Transverse colon (tissue), 4 donors: ENCODE measurements around the gene NRIP2. TPM values are rescaled to one million over a fixed set of nuclear protein-coding genes. Genes with fewer than 3 reads are reported as not detected.

Experiments
- DNase-seq: peaks from one replicate; pipeline ENCODE4 v3.0.0-alpha.2; 2019
- H3K27ac ChIP-seq, 4 donors: fragments of 200-600 bp; sonication (generic); 2 replicates each; pipeline ENCODE4 v1.5.1; 2016 to 2018; ENCODE audit warnings: inconsistent platforms in 4 of 4
- H3K27me3 ChIP-seq: fragments of 200-600 bp; sonication (generic); 2 replicates; pipeline ENCODE4 v1.5.1; 2017; ENCODE audit warnings: inconsistent platforms
- H3K36me3 ChIP-seq, 4 donors: fragments of 200-600 bp; sonication (generic); 2 replicates each; pipeline ENCODE4 v1.5.1; 2017 to 2019; ENCODE audit warnings: inconsistent platforms in 4 of 4
- H3K4me1 ChIP-seq, 4 donors: fragments of 200-600 bp; sonication (generic); 2 replicates each; pipeline ENCODE4 v1.5.1; 2017 to 2020; ENCODE audit warnings: inconsistent platforms in 4 of 4
- H3K4me3 ChIP-seq, 4 donors: fragments of 200-600 bp; sonication (generic); 1 replicate in 1 of 4; 2 replicates in 3 of 4; pipeline versions ENCODE4 v1.5.1 to v1.6.1; 2017 to 2019; ENCODE audit warnings: inconsistent platforms in 4 of 4
- H3K9me3 ChIP-seq, 2 donors: fragments of 200-600 bp; sonication (generic); 2 replicates each; pipeline ENCODE4 v1.5.1; 2017 to 2019; ENCODE audit warnings: inconsistent platforms in 2 of 2
- EP300 ChIP-seq: sonication (generic); formaldehyde crosslinking; IDR thresholded peaks from one replicate; pipeline ENCODE4 v1.6.1; 2017; ENCODE audit warnings: antibody characterized with exemption, low read depth
- POLR2A ChIP-seq: fragments of 450-650 bp; IDR thresholded peaks from one replicate; pipeline ENCODE4 v1.6.1; 2016; ENCODE audit warnings: antibody characterized with exemption, mild to moderate bottlenecking, moderate library complexity
- POLR2AphosphoS5 ChIP-seq, 3 donors: sonication (generic); formaldehyde crosslinking; IDR thresholded peaks; one replicate each; pipeline ENCODE4 v1.6.1; 2016; ENCODE audit warnings: antibody characterized with exemption in 3 of 3
- WGBS, 2 donors: methylation state at CpG; one replicate each; pipeline ENCODE4 v1.1.5; 2018; ENCODE audit warnings: low coverage in 1 of 2; 5-methylcytosine and 5-hydroxymethylcytosine counted together
- in situ Hi-C, 4 donors: fragments of 200-750 bp; cut with MboI; loops; one replicate each; pipeline versions ENCODE4 v1.15.0 to v1.15.1; 2017; ENCODE audit warnings: low sequenced_read_pairs in 3 of 4, low pct_ligation_motif_present in 1 of 4, low pct_unique_long_range_greater_than_20kb in 1 of 4
- intact Hi-C: fragments of 100-400 bp; cut with DNase I; formaldehyde crosslinking; loops from one replicate; pipeline ENCODE4 v1.15.1; 2023; ENCODE audit warnings: low total_unique reads
- total RNA-seq, 4 donors: library from RNA; depleted of rRNA; stranded (reverse); fragments of >200 nt; gene quantifications; one replicate each; pipeline ENCODE4 v1.1.0, GENCODE V29; 2016
- TF ChIP-seq, protein P1 (sequence below), 5 experiments: fragments of 200-600 bp in 3 of 5; fragments of 450-650 bp in 2 of 5; sonication (generic) in 3 of 5; IDR thresholded peaks; 1 replicate in 2 of 5; 2 replicates in 3 of 5; pipeline ENCODE4 v1.5.1; 2016 to 2017; ENCODE audit warnings: antibody characterized with exemption in 5 of 5, inconsistent platforms in 3 of 5, mild to moderate bottlenecking in 2 of 5, moderate library complexity in 1 of 5

Gene NRIP2
- total RNA-seq, 4 donors from 2014 or later = 0.14 to 0.32 (median 0.20) TPM; not detected in 1

DNA sequence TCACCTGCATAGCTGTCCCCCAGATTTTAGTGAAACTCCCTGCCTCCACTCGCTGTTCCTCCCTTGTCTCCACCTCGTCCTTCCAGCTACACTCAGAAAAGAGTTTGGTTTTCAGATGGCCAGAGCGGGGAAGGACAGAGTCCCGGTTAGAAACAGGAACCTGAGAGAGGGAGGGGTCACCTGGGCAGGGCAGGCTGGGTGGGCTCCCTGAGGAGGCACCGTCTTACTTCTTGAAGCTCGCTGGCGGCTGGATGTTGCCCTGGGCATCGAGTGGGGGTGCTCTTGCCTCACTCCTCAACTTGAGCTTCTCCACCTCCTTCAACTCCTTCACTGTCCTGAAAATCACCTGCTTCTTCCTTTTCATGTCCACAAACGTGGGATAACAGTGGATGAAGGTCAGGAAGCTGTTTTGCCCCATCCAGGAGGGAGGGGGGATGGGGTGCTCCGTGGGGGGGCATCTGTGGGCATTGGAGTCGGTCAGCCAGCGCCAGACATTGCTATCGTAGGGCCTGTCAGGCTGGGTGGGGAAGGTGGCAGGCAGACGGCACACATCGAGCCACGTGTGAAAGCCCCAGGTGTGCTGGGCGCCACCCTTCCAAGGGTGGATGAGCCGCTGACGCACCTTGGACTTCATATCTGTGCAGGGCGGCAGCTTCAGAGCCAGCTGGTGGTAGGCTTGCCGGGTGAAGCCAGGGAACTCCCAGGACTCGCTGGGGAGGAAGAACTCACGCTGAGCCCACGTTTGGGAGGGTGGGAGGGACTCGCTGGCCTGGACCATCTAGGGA is 20.0 kb upstream of the NRIP2 start:
- peak; percentile 88 for DNase-seq
- Histone ChIP-seq H3K4me3 (no peak overlapping the region), H3K27ac (peak overlapping the region in 3 of 4 donors; percentile 13 to 39 (median 14)), H3K36me3 (no peaks in the 10 kb centered on the region), H3K9me3 (no peaks in the 10 kb centered on the region), H3K4me1 (peaks cover 0 to 27% (median 14%) of the 10 kb centered on the region in 4 donors), H3K27me3 (no peaks in the 10 kb centered on the region)
- TF ChIP-seq POLR2AphosphoS5 (IDR thresholded peaks at IDR 0.05) (peak in 2 of 3 donors; percentile 10 to 40), POLR2A (no peak)
- WGBS, 2 donors = 43 to 65% methylated on average over 2 to 25 of the region's 25 CpGs
- in situ Hi-C loops (loop anchor here (25.0 kb wide), 1 partner anchor 182 kb away; no protein-coding TSS in a partner anchor), intact Hi-C loops (loop anchor here (5.0 to 10.0 kb wide), 2 partner anchors 90 to 187 kb away; no protein-coding TSS in a partner anchor)

GRCh38 chr12:2853626-2854025 is 18.8 kb upstream of the NRIP2 start:
- intact Hi-C loops = loop anchor here (10.0 kb wide), 1 partner anchor 91 kb away; no protein-coding TSS in a partner anchor
- Histone ChIP-seq H3K9me3 (no peaks in the 10 kb centered on the region), H3K4me3 (no peak overlapping the region), H3K4me1 (peaks cover 0 to 33% (median 14%) of the 10 kb centered on the region in 4 donors), H3K27ac (no peak overlapping the region), H3K27me3 (no peaks in the 10 kb centered on the region), H3K36me3 (no peaks in the 10 kb centered on the region)
- peak; percentile 76 for DNase-seq
- 34 to 58% methylated on average over 4 to 11 of the region's 11 CpGs for WGBS, 2 donors
- TF ChIP-seq POLR2AphosphoS5 (IDR thresholded peaks at IDR 0.05) (no peak), EP300 (no peak)
- TF ChIP-seq, protein P1, sequence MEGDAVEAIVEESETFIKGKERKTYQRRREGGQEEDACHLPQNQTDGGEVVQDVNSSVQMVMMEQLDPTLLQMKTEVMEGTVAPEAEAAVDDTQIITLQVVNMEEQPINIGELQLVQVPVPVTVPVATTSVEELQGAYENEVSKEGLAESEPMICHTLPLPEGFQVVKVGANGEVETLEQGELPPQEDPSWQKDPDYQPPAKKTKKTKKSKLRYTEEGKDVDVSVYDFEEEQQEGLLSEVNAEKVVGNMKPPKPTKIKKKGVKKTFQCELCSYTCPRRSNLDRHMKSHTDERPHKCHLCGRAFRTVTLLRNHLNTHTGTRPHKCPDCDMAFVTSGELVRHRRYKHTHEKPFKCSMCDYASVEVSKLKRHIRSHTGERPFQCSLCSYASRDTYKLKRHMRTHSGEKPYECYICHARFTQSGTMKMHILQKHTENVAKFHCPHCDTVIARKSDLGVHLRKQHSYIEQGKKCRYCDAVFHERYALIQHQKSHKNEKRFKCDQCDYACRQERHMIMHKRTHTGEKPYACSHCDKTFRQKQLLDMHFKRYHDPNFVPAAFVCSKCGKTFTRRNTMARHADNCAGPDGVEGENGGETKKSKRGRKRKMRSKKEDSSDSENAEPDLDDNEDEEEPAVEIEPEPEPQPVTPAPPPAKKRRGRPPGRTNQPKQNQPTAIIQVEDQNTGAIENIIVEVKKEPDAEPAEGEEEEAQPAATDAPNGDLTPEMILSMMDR (IDR thresholded peaks at IDR 0.05) = peak; percentile 69 to 82 (median 78)
- in situ Hi-C loops = loop anchor here (25.0 kb wide), 1 partner anchor 184 kb away; no protein-coding TSS in a partner anchor

GRCh38 chr12:2851931-2852330 is 17.1 kb upstream of the NRIP2 start:
- WGBS, 2 donors = 89 to 93% methylated on average over 2 to 3 of the region's 3 CpGs
- H3K27ac ChIP-seq = no peak overlapping the region
- peaks cover 0 to 33% (median 14%) of the 10 kb centered on the region in 4 donors for H3K4me1 ChIP-seq
- TF ChIP-seq, protein P1 (IDR thresholded peaks at IDR 0.05) = no peak
- no peak for TF ChIP-seq POLR2AphosphoS5 (IDR thresholded peaks at IDR 0.05)
- TF ChIP-seq POLR2A = no peak
- no peak for TF ChIP-seq EP300
- DNase-seq = no peak
- in situ Hi-C loops (loop anchor here (25.0 kb wide), 1 partner anchor 185 kb away; no protein-coding TSS in a partner anchor), intact Hi-C loops (loop anchor here (10.0 kb wide), 1 partner anchor 93 kb away; no protein-coding TSS in a partner anchor)
- no peaks in the 10 kb centered on the region for H3K27me3 ChIP-seq
- H3K4me3 ChIP-seq = no peak overlapping the region
- H3K9me3 ChIP-seq = no peaks in the 10 kb centered on the region
- no peaks in the 10 kb centered on the region for H3K36me3 ChIP-seq

DNA sequence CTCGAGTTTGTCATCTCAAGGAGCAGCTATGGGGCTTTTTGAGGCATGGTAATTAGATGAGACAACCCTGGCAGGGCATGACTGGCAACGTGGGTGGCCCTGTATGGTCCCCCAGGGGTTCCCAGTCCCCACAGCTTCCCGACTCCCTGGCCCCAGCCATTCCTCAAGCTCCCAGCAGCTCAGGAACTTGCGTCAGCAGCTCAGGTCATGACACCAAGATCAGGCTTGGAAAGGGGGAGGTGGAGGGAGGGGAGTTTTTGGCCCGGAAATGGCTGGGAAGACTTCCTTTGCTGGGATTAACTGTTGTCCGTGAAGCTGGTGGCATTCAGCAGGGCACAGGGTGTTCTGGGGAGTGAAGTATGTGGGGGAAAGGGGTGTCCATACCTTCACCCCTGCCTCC is 10.4 kb upstream of the NRIP2 start:
- H3K27me3 ChIP-seq = no peaks in the 10 kb centered on the region
- no peaks in the 10 kb centered on the region for H3K36me3 ChIP-seq
- no peak for TF ChIP-seq EP300
- DNase-seq = no peak
- no peak overlapping the region for H3K4me3 ChIP-seq
- in situ Hi-C loops (no loop called here), intact Hi-C loops (no loop called here)
- no peaks in the 10 kb centered on the region for H3K9me3 ChIP-seq
- 56% methylated on average over 6 of the region's 6 CpGs; no CpG with 5 or more reads in 1 of the 2 donors for WGBS, 2 donors
- peaks cover 0 to 10% (median 0%) of the 10 kb centered on the region in 4 donors for H3K4me1 ChIP-seq
- H3K27ac ChIP-seq = peak overlapping the region in 1 of 4 donors; percentile 30

DNA sequence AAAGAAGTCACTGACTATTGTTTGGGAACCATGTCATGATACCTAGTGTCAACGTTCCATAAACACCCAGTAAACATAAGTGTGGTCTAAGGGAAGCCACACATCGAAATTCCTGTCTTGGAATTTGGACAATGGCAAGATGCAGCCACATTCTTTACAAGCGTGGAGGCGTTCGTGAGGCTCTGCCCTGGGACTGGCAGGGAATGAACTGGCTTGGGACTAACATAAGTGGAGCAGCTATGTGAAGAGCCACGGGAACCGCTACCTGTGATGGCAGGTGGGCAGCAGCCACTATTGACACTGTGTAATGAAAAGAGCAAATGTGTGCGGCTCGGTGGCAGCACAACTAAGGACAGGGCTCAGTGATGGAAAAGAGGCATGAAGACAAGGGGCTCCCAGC is 10.0 kb upstream of the NRIP2 start:
- no peak for DNase-seq
- H3K36me3 ChIP-seq = no peaks in the 10 kb centered on the region
- no peaks in the 10 kb centered on the region for H3K9me3 ChIP-seq
- H3K4me3 ChIP-seq = no peak overlapping the region
- TF ChIP-seq, protein P1 (IDR thresholded peaks at IDR 0.05) = no peak
- TF ChIP-seq POLR2AphosphoS5 (IDR thresholded peaks at IDR 0.05) (no peak), POLR2A (no peak)
- 82 to 89% methylated on average over 6 to 9 of the region's 9 CpGs for WGBS, 2 donors
- no peaks in the 10 kb centered on the region for H3K27me3 ChIP-seq
- in situ Hi-C loops = no loop called here
- H3K27ac ChIP-seq = peak overlapping the region in 1 of 4 donors; percentile 30
- intact Hi-C loops = no loop called here
- peaks cover 0 to 5% (median 0%) of the 10 kb centered on the region in 4 donors for H3K4me1 ChIP-seq
